ENCODE data around the gene GNPAT. TPM values are rescaled to one million over a fixed set of nuclear protein-coding genes. Genes with fewer than 3 reads are reported as not detected.

GNPAT gene
- 60.5 and 65.0 TPM in 2 replicates for total RNA-seq

DNA sequence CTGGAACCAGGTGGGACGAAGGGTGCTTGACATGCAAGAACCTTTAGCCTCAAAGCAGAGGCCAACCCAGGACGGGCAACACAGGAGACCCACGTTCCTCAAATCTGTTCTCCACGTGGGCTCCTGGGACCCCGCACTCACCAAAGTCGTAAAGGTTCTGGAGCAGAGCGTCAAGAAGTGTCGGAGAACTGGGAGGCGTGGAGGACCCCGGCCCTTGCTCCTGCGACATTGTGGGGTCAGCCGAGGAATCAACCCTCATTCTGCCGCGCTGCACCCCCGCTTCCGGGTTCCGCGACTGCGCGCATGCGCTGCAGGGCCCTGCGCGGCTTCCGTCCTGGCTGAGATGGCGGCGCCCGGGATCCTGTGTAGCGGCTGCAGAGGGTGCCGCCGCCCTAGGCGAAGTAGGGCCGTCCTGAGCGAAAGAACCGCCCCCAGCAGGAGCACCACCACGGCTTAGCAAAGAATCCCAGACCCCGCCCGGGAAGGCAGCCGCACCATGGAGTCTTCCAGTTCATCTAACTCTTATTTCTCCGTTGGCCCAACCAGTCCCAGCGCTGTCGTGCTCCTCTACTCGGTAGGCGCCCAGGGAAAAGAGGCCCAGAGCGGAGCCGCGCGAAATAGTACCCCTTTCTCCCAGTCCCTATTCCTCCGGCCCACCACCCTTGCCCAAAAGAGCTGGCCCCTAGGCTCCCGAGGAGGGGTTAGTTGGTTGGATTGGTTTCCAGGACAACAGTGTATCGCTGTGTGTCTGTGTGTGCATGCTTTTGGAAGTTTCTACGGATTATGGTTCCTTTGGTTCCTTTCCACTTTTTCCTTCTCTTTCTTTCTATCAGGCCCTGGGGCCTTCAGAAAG is at the start of gene GNPAT:
TSS of gene GNPAT (plus strand) at position 330 of the 853 bp plus-strand sequence. CDS start at position 497, 167 bp downstream.

Other genes starting within 250 kb of the GNPAT start
- gene FAM89A, start 201.0 kb upstream of the GNPAT start, total RNA-seq = 6.9 and 10.6 TPM in 2 replicates
- gene TRIM67, start 79.2 kb upstream of the GNPAT start, total RNA-seq = not detected in 2 replicates
- gene EXOC8, start 96.6 kb downstream of the GNPAT start, total RNA-seq = 5.8 and 6.6 TPM in 2 replicates
- gene SPRTN, start 97.1 kb downstream of the GNPAT start, total RNA-seq = 14.1 and 28.0 TPM in 2 replicates
- 17.9 and 20.6 TPM in 2 replicates for gene EGLN1, start 181.1 kb downstream of the GNPAT start, total RNA-seq